HAP-1 (cell line): ENCODE data around the gene SNCB.
"Not testable (repeated sequence)": the region's sequence is repeated elsewhere in the genome, so short reads cannot be mapped to it uniquely, and the experiment has no call there.

ENCODE experiments used
- DNase-seq, 2 experiments: peaks; one replicate each; pipeline ENCODE4 v3.0.0-alpha.2; 2016 to 2020; ENCODE audit warnings: low spot score in 2 of 2
- H3K27me3 ChIP-seq: fragments of 250-450 bp; sonication (Bioruptor Pico); 2 replicates; pipeline ENCODE4 v1.5.1; 2020; ENCODE audit warnings: low read depth, mild to moderate bottlenecking, moderate library complexity
- H3K36me3 ChIP-seq: fragments of 250-450 bp; sonication (Bioruptor Pico); replicated peaks from 2 replicates; pipeline ENCODE4 v1.5.1; 2020; ENCODE audit warnings: mild to moderate bottlenecking
- H3K4me1 ChIP-seq: fragments of 250-450 bp; sonication (Bioruptor Pico); 2 replicates; pipeline ENCODE4 v1.5.1; 2020; ENCODE audit warnings: mild to moderate bottlenecking
- H3K4me3 ChIP-seq: fragments of 250-450 bp; sonication (Bioruptor Pico); 2 replicates; pipeline ENCODE4 v1.5.1; 2020; ENCODE audit warnings: mild to moderate bottlenecking, moderate library complexity
- H3K9me3 ChIP-seq: fragments of 250-450 bp; sonication (Bioruptor Pico); 2 replicates; pipeline ENCODE4 v1.5.1; 2020; ENCODE audit warnings: mild to moderate bottlenecking, moderate library complexity
- in situ Hi-C: fragments of 300-500 bp; cut with MboI; formaldehyde crosslinking; loops from 3 replicates; pipeline ENCODE4 v1.14.3; 2020; ENCODE audit warnings: low sequenced_read_pairs, inconsistent platforms, mixed read lengths

Gene SNCB

GRCh38 chr5:176603091-176603490 is 27.2 kb downstream of the SNCB start:
- DNase-seq: peak; percentile 41 to 72
- H3K9me3 ChIP-seq: no peaks in the 10 kb centered on the region
- no peak overlapping the region for H3K4me3 ChIP-seq
- peaks cover 17% of the 10 kb centered on the region for H3K4me1 ChIP-seq
- in situ Hi-C loops: no loop called here
- no peaks in the 10 kb centered on the region for H3K36me3 ChIP-seq
- H3K27me3 ChIP-seq: no peaks in the 10 kb centered on the region

GRCh38 chr5:176601901-176602482 is 28.3 kb downstream of the SNCB start:
- H3K4me3 ChIP-seq: no peak overlapping the region
- no peaks in the 10 kb centered on the region for H3K9me3 ChIP-seq
- H3K36me3 ChIP-seq: no peaks in the 10 kb centered on the region
- in situ Hi-C loops: no loop called here
- H3K27me3 ChIP-seq: no peaks in the 10 kb centered on the region
- H3K4me1 ChIP-seq: peaks cover 17% of the 10 kb centered on the region
- DNase-seq: no peak

- not testable (repeated sequence) for H3K9me3 ChIP-seq, H3K4me3 ChIP-seq, H3K36me3 ChIP-seq, DNase-seq, H3K27me3 ChIP-seq
- peaks cover 17% of the 10 kb centered on the region for H3K4me1 ChIP-seq
- in situ Hi-C loops: loop anchor here (25.0 kb wide), 1 partner anchor 863 kb away; no protein-coding TSS in a partner anchor
These were observed 30.4 kb downstream of the SNCB start for GRCh38 chr5:176599749-176600430.

- Histone ChIP-seq H3K4me3 (no peak overlapping the region), H3K36me3 (no peaks in the 10 kb centered on the region), H3K9me3 (no peaks in the 10 kb centered on the region), H3K27me3 (no peaks in the 10 kb centered on the region), H3K4me1 (peaks cover 5% of the 10 kb centered on the region)
- in situ Hi-C loops: loop anchor here (25.0 kb wide), 1 partner anchor 860 kb away; no protein-coding TSS in a partner anchor
- DNase-seq: no peak
These were observed 32.6 kb downstream of the SNCB start for GRCh38 chr5:176597417-176598389.

- Histone ChIP-seq H3K36me3 (no peaks in the 10 kb centered on the region), H3K4me1 (no peaks in the 10 kb centered on the region), H3K9me3 (no peaks in the 10 kb centered on the region), H3K4me3 (no peak overlapping the region), H3K27me3 (no peaks in the 10 kb centered on the region)
- DNase-seq: peak in 1 of 2 experiments; percentile 45
- in situ Hi-C loops: loop anchor here (25.0 kb wide), 1 partner anchor 860 kb away; no protein-coding TSS in a partner anchor
These were observed 33.5 kb downstream of the SNCB start for GRCh38 chr5:176596689-176597416.

GRCh38 chr5:176596069-176596644 is 34.2 kb downstream of the SNCB start:
- no peak overlapping the region for H3K4me3 ChIP-seq
- in situ Hi-C loops: loop anchor here (25.0 kb wide), 1 partner anchor 859 kb away; no protein-coding TSS in a partner anchor
- DNase-seq: no peak
- no peaks in the 10 kb centered on the region for H3K4me1 ChIP-seq
- H3K9me3 ChIP-seq: no peaks in the 10 kb centered on the region
- no peaks in the 10 kb centered on the region for H3K27me3 ChIP-seq
- no peaks in the 10 kb centered on the region for H3K36me3 ChIP-seq

- Histone ChIP-seq H3K36me3 (no peaks in the 10 kb centered on the region), H3K27me3 (no peaks in the 10 kb centered on the region), H3K9me3 (no peaks in the 10 kb centered on the region), H3K4me1 (no peaks in the 10 kb centered on the region), H3K4me3 (no peak overlapping the region)
- no peak for DNase-seq
- in situ Hi-C loops: loop anchor here (25.0 kb wide), 1 partner anchor 858 kb away; no protein-coding TSS in a partner anchor
These were observed 34.9 kb downstream of the SNCB start for GRCh38 chr5:176595386-176595943.

GRCh38 chr5:176594554-176594953 is 35.8 kb downstream of the SNCB start:
- H3K4me3 ChIP-seq: no peak overlapping the region
- in situ Hi-C loops: loop anchor here (25.0 kb wide), 1 partner anchor 857 kb away; no protein-coding TSS in a partner anchor
- H3K9me3 ChIP-seq: no peaks in the 10 kb centered on the region
- H3K36me3 ChIP-seq: no peaks in the 10 kb centered on the region
- no peaks in the 10 kb centered on the region for H3K4me1 ChIP-seq
- no peak for DNase-seq
- no peaks in the 10 kb centered on the region for H3K27me3 ChIP-seq

GRCh38 chr5:176593273-176593869 is 37.0 kb downstream of the SNCB start:
- in situ Hi-C loops: loop anchor here (25.0 kb wide), 1 partner anchor 856 kb away; no protein-coding TSS in a partner anchor
- DNase-seq: no peak
- Histone ChIP-seq H3K4me3 (no peak overlapping the region), H3K9me3 (no peaks in the 10 kb centered on the region), H3K36me3 (no peaks in the 10 kb centered on the region), H3K4me1 (no peaks in the 10 kb centered on the region), H3K27me3 (no peaks in the 10 kb centered on the region)

- in situ Hi-C loops: loop anchor here (25.0 kb wide), 1 partner anchor 855 kb away; no protein-coding TSS in a partner anchor
- Histone ChIP-seq H3K27me3 (no peaks in the 10 kb centered on the region), H3K4me1 (no peaks in the 10 kb centered on the region), H3K36me3 (no peaks in the 10 kb centered on the region), H3K9me3 (no peaks in the 10 kb centered on the region), H3K4me3 (no peak overlapping the region)
- no peak for DNase-seq
These were observed 37.8 kb downstream of the SNCB start for GRCh38 chr5:176592573-176592972.

GRCh38 chr5:176591667-176592066 is 38.7 kb downstream of the SNCB start:
- not testable (repeated sequence) for H3K4me3 ChIP-seq, H3K36me3 ChIP-seq, DNase-seq, H3K4me1 ChIP-seq, H3K9me3 ChIP-seq, H3K27me3 ChIP-seq
- in situ Hi-C loops: loop anchor here (25.0 kb wide), 1 partner anchor 854 kb away; no protein-coding TSS in a partner anchor

GRCh38 chr5:176590035-176590717 is 40.2 kb downstream of the SNCB start:
- no peak for DNase-seq
- in situ Hi-C loops: loop anchor here (25.0 kb wide), 1 partner anchor 853 kb away; no protein-coding TSS in a partner anchor

More at GRCh38 chr5:176590035-176590717, 40.2 kb downstream of the SNCB start:
- H3K36me3 ChIP-seq: no peaks in the 10 kb centered on the region
- no peaks in the 10 kb centered on the region for H3K9me3 ChIP-seq
- H3K4me3 ChIP-seq: no peak overlapping the region
- no peaks in the 10 kb centered on the region for H3K27me3 ChIP-seq
- no peaks in the 10 kb centered on the region for H3K4me1 ChIP-seq
